ENCODE results near the gene HLA-A. TPM values are rescaled to one million over a fixed set of nuclear protein-coding genes. Genes with fewer than 3 reads are reported as not detected.

Gene HLA-A
- total and polyA plus RNA-seq, 9 of the 15 experiments (the other 6 are each of a cell fraction or from before 2014, with no cell fraction given): 0.46 to 3.3 TPM; not detected in 7

DNA sequence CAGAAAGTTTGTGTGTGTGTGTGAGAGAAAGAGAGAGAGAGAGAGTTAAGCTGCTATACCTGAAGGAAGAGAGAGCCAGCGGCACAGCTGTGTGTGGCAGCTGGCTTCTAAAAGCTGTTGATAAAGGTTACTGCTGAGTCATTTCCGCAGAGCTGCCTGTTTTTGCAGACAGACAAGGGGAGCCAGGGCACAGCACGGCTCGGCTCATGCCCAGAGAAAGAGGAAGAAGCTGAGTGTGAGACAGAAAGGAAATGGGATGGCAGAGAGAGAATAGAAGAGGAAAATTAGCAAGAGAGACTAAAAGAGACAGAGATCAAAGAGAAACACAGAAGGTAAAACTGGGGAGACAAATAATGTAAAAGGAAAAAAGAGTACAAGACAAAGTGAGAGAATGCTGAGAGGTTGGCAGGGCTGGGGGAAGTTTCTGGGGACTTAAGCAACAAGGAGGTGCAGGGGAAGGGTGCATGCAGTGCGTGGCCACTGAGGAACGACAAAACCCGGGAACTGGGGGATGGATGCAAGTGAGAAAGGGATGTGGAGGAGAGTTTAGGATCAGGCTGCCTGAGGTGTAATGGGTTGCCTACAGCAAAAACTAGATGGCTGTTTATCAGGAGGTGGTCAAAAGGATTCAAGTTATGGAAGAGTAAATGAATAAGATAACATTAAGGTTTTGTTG, 22.7 kb downstream of the HLA-A start (continued):
- TF ChIP-seq PURB (CRISPR knock-in tag; IDR thresholded peaks at IDR 0.05; ENCODE audit: low read depth) (no peak), HIVEP1 (CRISPR knock-in tag; IDR thresholded peaks at IDR 0.05) (no peak), CEBPG (CRISPR knock-in tag; IDR thresholded peaks at IDR 0.05) (peak; percentile 54; the same call in 1 of the 2 replicates), CEBPG (tag; conservative IDR thresholded peaks at IDR 0.05 in 1 of 2, IDR thresholded peaks at IDR 0.05 in 1 of 2) (no peak), RBM39 (optimal IDR thresholded peaks at IDR 0.05; ENCODE audit: low read depth, low read length) (no peak), ARID2 (IDR thresholded peaks at IDR 0.05) (peak; percentile 41), ZNF766 (CRISPR knock-in tag; conservative IDR thresholded peaks at IDR 0.05) (peak; percentile 86), IFI16 (CRISPR knock-in tag; IDR thresholded peaks at IDR 0.05) (no peak), PHTF2 (CRISPR knock-in tag; IDR thresholded peaks at IDR 0.05) (0 out of 2 replicates have a peak, but pooled peaks have one; percentile 36), PHF8 (IDR thresholded peaks at IDR 0.05; ENCODE audit: borderline replicate concordance, low read length) (peak; percentile 17; the same call in 1 of the 2 replicates), MAZ (CRISPR knock-in tag; conservative IDR thresholded peaks at IDR 0.05 in 1 of 2, IDR thresholded peaks at IDR 0.05 in 1 of 2) (peak; percentile 57 to 66; a peak in 3 of 4 replicates), PYGO2 (tag; IDR thresholded peaks at IDR 0.05) (peak; percentile 78; the same call in 1 of the 2 replicates), TAF7 (tag; IDR thresholded peaks at IDR 0.05) (peak; percentile 99), RBM25 (IDR thresholded peaks at IDR 0.05; ENCODE audit: low read depth, low read length, severe bottlenecking) (no peak), BRCA1 (IDR thresholded peaks at IDR 0.05) (no peak), BRCA1 (CRISPR knock-in tag; IDR thresholded peaks at IDR 0.05) (no peak), ZEB2 (IDR thresholded peaks at IDR 0.05) (peak; percentile 97), U2AF1 (optimal IDR thresholded peaks at IDR 0.05; ENCODE audit: low read depth, low read length) (no peak), ZNF57 (CRISPR knock-in tag; IDR thresholded peaks at IDR 0.05) (no peak), HDGF (IDR thresholded peaks at IDR 0.05) (0 out of 2 replicates have a peak, but pooled peaks have one; percentile 83), ZKSCAN3 (CRISPR knock-in tag; IDR thresholded peaks at IDR 0.05) (no peak), KDM5B (IDR thresholded peaks at IDR 0.05; ENCODE audit: insufficient replicate concordance, low read depth, low read length) (peak; percentile 67), DACH1 (IDR thresholded peaks at IDR 0.05; ENCODE audit: partially characterized antibody) (peak; percentile 100), ZNF561 (CRISPR knock-in tag; conservative IDR thresholded peaks at IDR 0.05) (no peak), NFYB (IDR thresholded peaks at IDR 0.05; ENCODE audit: extremely low read depth, insufficient read length) (no peak), HDAC6 (IDR thresholded peaks at IDR 0.05; ENCODE audit: low read depth, low read length) (no peak), NCOA1 (IDR thresholded peaks at IDR 0.05; ENCODE audit: low read depth) (peak; percentile 86), OTX1 (CRISPR knock-in tag; IDR thresholded peaks at IDR 0.05) (peak; percentile 82; the same call in 1 of the 2 replicates), SNIP1 (IDR thresholded peaks at IDR 0.05; ENCODE audit: low read depth) (peak; percentile 59; the same call in 1 of the 2 replicates)
- TF ChIP-seq, protein P1, sequence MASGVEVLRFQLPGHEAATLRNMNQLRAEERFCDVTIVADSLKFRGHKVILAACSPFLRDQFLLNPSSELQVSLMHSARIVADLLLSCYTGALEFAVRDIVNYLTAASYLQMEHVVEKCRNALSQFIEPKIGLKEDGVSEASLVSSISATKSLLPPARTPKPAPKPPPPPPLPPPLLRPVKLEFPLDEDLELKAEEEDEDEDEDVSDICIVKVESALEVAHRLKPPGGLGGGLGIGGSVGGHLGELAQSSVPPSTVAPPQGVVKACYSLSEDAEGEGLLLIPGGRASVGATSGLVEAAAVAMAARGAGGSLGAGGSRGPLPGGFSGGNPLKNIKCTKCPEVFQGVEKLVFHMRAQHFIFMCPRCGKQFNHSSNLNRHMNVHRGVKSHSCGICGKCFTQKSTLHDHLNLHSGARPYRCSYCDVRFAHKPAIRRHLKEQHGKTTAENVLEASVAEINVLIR (CRISPR knock-in tag; IDR thresholded peaks at IDR 0.05): 0 out of 2 replicates have a peak, but pooled peaks have one; percentile 39
- TF ChIP-seq, protein P2, sequence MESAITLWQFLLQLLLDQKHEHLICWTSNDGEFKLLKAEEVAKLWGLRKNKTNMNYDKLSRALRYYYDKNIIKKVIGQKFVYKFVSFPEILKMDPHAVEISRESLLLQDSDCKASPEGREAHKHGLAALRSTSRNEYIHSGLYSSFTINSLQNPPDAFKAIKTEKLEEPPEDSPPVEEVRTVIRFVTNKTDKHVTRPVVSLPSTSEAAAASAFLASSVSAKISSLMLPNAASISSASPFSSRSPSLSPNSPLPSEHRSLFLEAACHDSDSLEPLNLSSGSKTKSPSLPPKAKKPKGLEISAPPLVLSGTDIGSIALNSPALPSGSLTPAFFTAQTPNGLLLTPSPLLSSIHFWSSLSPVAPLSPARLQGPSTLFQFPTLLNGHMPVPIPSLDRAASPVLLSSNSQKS (CRISPR knock-in tag; IDR thresholded peaks at IDR 0.05): no peak
